Activated T-helper 1 cell treated with anti-CD3 and anti-CD28 coated beads, Interleukin-12 subunit alpha, Interleukin-12 subunit beta, Interleukin-2, Interleukin-4 antibody, amounts not matched to agents 30 ng/mL and 10 ng/mL and 1 ng/mL, durations not matched to agents 14 hours and 24 hours and 36 hours (primary cell): Measurements from ENCODE around the gene SLC16A7. TPM values are rescaled to one million over a fixed set of nuclear protein-coding genes. Genes with fewer than 3 reads are reported as not detected.
"Not testable (repeated sequence)": the region's sequence is repeated elsewhere in the genome, so short reads cannot be mapped to it uniquely, and the experiment has no call there.

Source experiments
- DNase-seq: peaks from one replicate; pipeline ENCODE4 v3.0.0; 2021; ENCODE audit warnings: low spot score
- H3K27ac Mint-ChIP-seq: one replicate; pipeline ENCODE4 v1.8.0; 2021; ENCODE audit warnings: mild to moderate bottlenecking, mixed read lengths
- H3K27me3 Mint-ChIP-seq: one replicate; pipeline ENCODE4 v1.8.0; 2022; ENCODE audit warnings: mild to moderate bottlenecking, moderate library complexity, mixed read lengths; ENCODE audit not compliant: insufficient read depth
- H3K36me3 Mint-ChIP-seq: one replicate; pipeline ENCODE4 v1.8.0; 2021; ENCODE audit warnings: low read depth, mixed read lengths
- H3K4me1 Mint-ChIP-seq: one replicate; pipeline ENCODE4 v1.8.0; 2021; ENCODE audit warnings: low read depth, mixed read lengths
- H3K4me3 Mint-ChIP-seq: one replicate; pipeline ENCODE4 v1.8.0; 2021; ENCODE audit warnings: mild to moderate bottlenecking, moderate library complexity, mixed read lengths
- H3K9me3 Mint-ChIP-seq: one replicate; pipeline ENCODE4 v1.8.0; 2021; ENCODE audit warnings: mixed read lengths
- intact Hi-C: fragments of 100-400 bp; cut with micrococcal nuclease; formaldehyde crosslinking; loops from one replicate; pipeline ENCODE4 v1.15.1; 2024
- total RNA-seq: library from RNA; stranded (reverse); gene quantifications from 2 replicates; pipeline ENCODE4 v1.2.3, GENCODE V29; 2022

SLC16A7 gene
- total RNA-seq, 1 donor from 2014 or later = 38.7 TPM

GRCh38 chr12:59733200-59733599 lies 137.4 kb downstream of the SLC16A7 start:
- Mint-ChIP-seq H3K36me3 (peaks cover 2% of the 10 kb centered on the region), H3K27me3 (no peaks in the 10 kb centered on the region), H3K27ac (no peak overlapping the region), H3K9me3 (no peaks in the 10 kb centered on the region), H3K4me3 (no peak overlapping the region), H3K4me1 (peaks cover 5% of the 10 kb centered on the region)
- no peak for DNase-seq
- intact Hi-C loops = no loop called here

GRCh38 chr12:59734371-59734770 lies 138.5 kb downstream of the SLC16A7 start:
- Mint-ChIP-seq H3K4me1 (peaks cover 5% of the 10 kb centered on the region), H3K27me3 (no peaks in the 10 kb centered on the region), H3K27ac (no peak overlapping the region), H3K4me3 (no peak overlapping the region), H3K9me3 (no peaks in the 10 kb centered on the region), H3K36me3 (peaks cover 2% of the 10 kb centered on the region)
- intact Hi-C loops = no loop called here
- no peak for DNase-seq

- Mint-ChIP-seq H3K4me1 (peaks cover 5% of the 10 kb centered on the region), H3K9me3 (no peaks in the 10 kb centered on the region), H3K27me3 (no peaks in the 10 kb centered on the region), H3K4me3 (no peak overlapping the region), H3K27ac (no peak overlapping the region), H3K36me3 (peaks cover 2% of the 10 kb centered on the region)
- no peak for DNase-seq
- intact Hi-C loops = no loop called here
Observed at GRCh38 chr12:59735231-59735630, 139.4 kb downstream of the SLC16A7 start.

GRCh38 chr12:59736359-59736758 lies 140.5 kb downstream of the SLC16A7 start:
- Mint-ChIP-seq H3K36me3 (peaks cover 2% of the 10 kb centered on the region), H3K9me3 (no peaks in the 10 kb centered on the region), H3K4me3 (no peak overlapping the region), H3K4me1 (peaks cover 5% of the 10 kb centered on the region), H3K27me3 (no peaks in the 10 kb centered on the region), H3K27ac (no peak overlapping the region)
- intact Hi-C loops = no loop called here
- no peak for DNase-seq

- intact Hi-C loops = no loop called here
- Mint-ChIP-seq H3K4me3 (no peak overlapping the region), H3K9me3 (no peaks in the 10 kb centered on the region), H3K4me1 (peaks cover 5% of the 10 kb centered on the region), H3K27me3 (no peaks in the 10 kb centered on the region), H3K36me3 (peaks cover 2% of the 10 kb centered on the region), H3K27ac (no peak overlapping the region)
- DNase-seq = no peak
Observed at GRCh38 chr12:59736786-59737185, 141.0 kb downstream of the SLC16A7 start.

- intact Hi-C loops = no loop called here
- H3K4me1 Mint-ChIP-seq = peaks cover 5% of the 10 kb centered on the region
- no peaks in the 10 kb centered on the region for H3K27me3 Mint-ChIP-seq
- H3K4me3 Mint-ChIP-seq = no peak overlapping the region
- no peak overlapping the region for H3K27ac Mint-ChIP-seq
- DNase-seq = no peak
- H3K36me3 Mint-ChIP-seq = peaks cover 2% of the 10 kb centered on the region
- no peaks in the 10 kb centered on the region for H3K9me3 Mint-ChIP-seq
Observed at GRCh38 chr12:59737725-59738463, 142.1 kb downstream of the SLC16A7 start.

GRCh38 chr12:59742841-59743240 lies 147.0 kb downstream of the SLC16A7 start:
- Mint-ChIP-seq H3K4me3 (no peak overlapping the region), H3K9me3 (peaks cover 5% of the 10 kb centered on the region), H3K4me1 (no peaks in the 10 kb centered on the region), H3K27me3 (no peaks in the 10 kb centered on the region), H3K27ac (no peak overlapping the region), H3K36me3 (peaks cover 2% of the 10 kb centered on the region)
- DNase-seq = no peak
- intact Hi-C loops = no loop called here

GRCh38 chr12:59744564-59744963 lies 148.7 kb downstream of the SLC16A7 start:
- Mint-ChIP-seq H3K27me3 (no peaks in the 10 kb centered on the region), H3K4me1 (no peaks in the 10 kb centered on the region), H3K9me3 (peaks cover 12% of the 10 kb centered on the region), H3K27ac (no peak overlapping the region), H3K36me3 (peaks cover 3% of the 10 kb centered on the region), H3K4me3 (no peak overlapping the region)
- DNase-seq = no peak
- intact Hi-C loops = no loop called here

- DNase-seq, H3K4me1 Mint-ChIP-seq, H3K27ac Mint-ChIP-seq, intact Hi-C loops, H3K27me3 Mint-ChIP-seq, H3K4me3 Mint-ChIP-seq, H3K36me3 Mint-ChIP-seq: not testable (repeated sequence)
- H3K9me3 Mint-ChIP-seq = peaks cover 22% of the 10 kb centered on the region
Observed at GRCh38 chr12:59751091-59751490, 155.3 kb downstream of the SLC16A7 start.

- intact Hi-C loops = no loop called here
- Mint-ChIP-seq H3K27ac (no peak overlapping the region), H3K27me3 (no peaks in the 10 kb centered on the region), H3K36me3 (no peaks in the 10 kb centered on the region), H3K4me3 (no peak overlapping the region), H3K4me1 (no peaks in the 10 kb centered on the region), H3K9me3 (no peaks in the 10 kb centered on the region)
- DNase-seq = no peak
Observed at GRCh38 chr12:59761542-59761941, 165.7 kb downstream of the SLC16A7 start.

- H3K27me3 Mint-ChIP-seq = no peaks in the 10 kb centered on the region
- no peaks in the 10 kb centered on the region for H3K9me3 Mint-ChIP-seq
- H3K36me3 Mint-ChIP-seq = no peaks in the 10 kb centered on the region
- DNase-seq = no peak
- no peak overlapping the region for H3K27ac Mint-ChIP-seq
- intact Hi-C loops = no loop called here
- H3K4me3 Mint-ChIP-seq = no peak overlapping the region
- no peaks in the 10 kb centered on the region for H3K4me1 Mint-ChIP-seq
Observed at GRCh38 chr12:59763835-59764234, 168.0 kb downstream of the SLC16A7 start.

GRCh38 chr12:59768031-59768430 lies 172.2 kb downstream of the SLC16A7 start:
- H3K27me3 Mint-ChIP-seq = no peaks in the 10 kb centered on the region
- intact Hi-C loops = no loop called here
- no peaks in the 10 kb centered on the region for H3K4me1 Mint-ChIP-seq
- H3K4me3 Mint-ChIP-seq = no peak overlapping the region
- DNase-seq = no peak
- no peak overlapping the region for H3K27ac Mint-ChIP-seq
- no peaks in the 10 kb centered on the region for H3K9me3 Mint-ChIP-seq
- H3K36me3 Mint-ChIP-seq = no peaks in the 10 kb centered on the region

GRCh38 chr12:59780605-59781135 lies 184.8 kb downstream of the SLC16A7 start:
- Mint-ChIP-seq H3K9me3 (no peaks in the 10 kb centered on the region), H3K4me3 (no peak overlapping the region)

GRCh38 chr12:59787610-59788009 lies 191.8 kb downstream of the SLC16A7 start:
- DNase-seq = no peak
- no peaks in the 10 kb centered on the region for H3K4me1 Mint-ChIP-seq
- no peaks in the 10 kb centered on the region for H3K27me3 Mint-ChIP-seq
- H3K36me3 Mint-ChIP-seq = peaks cover 2% of the 10 kb centered on the region
- no peak overlapping the region for H3K27ac Mint-ChIP-seq
- peaks cover 11% of the 10 kb centered on the region for H3K9me3 Mint-ChIP-seq
- H3K4me3 Mint-ChIP-seq = no peak overlapping the region
- intact Hi-C loops = no loop called here

More at GRCh38 chr12:59780605-59781135, 184.8 kb downstream of the SLC16A7 start:
- intact Hi-C loops = no loop called here
- no peaks in the 10 kb centered on the region for H3K27me3 Mint-ChIP-seq
- DNase-seq = no peak
- H3K4me1 Mint-ChIP-seq = no peaks in the 10 kb centered on the region
- peaks cover 2% of the 10 kb centered on the region for H3K36me3 Mint-ChIP-seq
- H3K27ac Mint-ChIP-seq = no peak overlapping the region
